Measurements from ENCODE around the gene HSPA9.

Gene HSPA9

GRCh38 chr5:138594305-138595058 is 19.3 kb upstream of the HSPA9 start:
- Histone ChIP-seq H3K36me3 (ENCODE audit: control insufficient read depth in 2 of 2, insufficient read depth in 2 of 2, low read length in 2 of 2) (no peaks in the 10 kb centered on the region), H3K4me3 (ENCODE audit: low read length in 2 of 2) (no peak overlapping the region), H3K4me1 (ENCODE audit: control insufficient read depth, insufficient read depth, low read length) (no peaks in the 10 kb centered on the region), H3K9ac (ENCODE audit: low read length in 2 of 2) (no peak overlapping the region), H3K27ac (ENCODE audit: low read length) (no peak overlapping the region), H3K27me3 (ENCODE audit: control insufficient read depth in 1 of 2, insufficient read depth in 2 of 2, low read length in 2 of 2) (no peaks in the 10 kb centered on the region), H3K9me3 (ENCODE audit: control insufficient read depth in 2 of 2, low read length in 2 of 2) (no peaks in the 10 kb centered on the region)

- no peaks in the 10 kb centered on the region for H3K36me3 ChIP-seq (ENCODE audit: control insufficient read depth in 2 of 2, insufficient read depth in 2 of 2, low read length in 2 of 2)
- no peak overlapping the region for H3K9ac ChIP-seq (ENCODE audit: low read length in 2 of 2)
- no peaks in the 10 kb centered on the region for H3K27me3 ChIP-seq (ENCODE audit: control insufficient read depth in 1 of 2, insufficient read depth in 2 of 2, low read length in 2 of 2)
- no peaks in the 10 kb centered on the region for H3K4me1 ChIP-seq (ENCODE audit: control insufficient read depth, insufficient read depth, low read length)
- no peaks in the 10 kb centered on the region for H3K9me3 ChIP-seq (ENCODE audit: control insufficient read depth in 2 of 2, low read length in 2 of 2)
- no peak overlapping the region for H3K4me3 ChIP-seq (ENCODE audit: low read length in 2 of 2)
- no peak overlapping the region for H3K27ac ChIP-seq (ENCODE audit: low read length)
Measured at GRCh38 chr5:138588013-138588788, 13.0 kb upstream of the HSPA9 start.

- Histone ChIP-seq H3K9ac (ENCODE audit: low read length in 2 of 2) (no peak overlapping the region), H3K27ac (ENCODE audit: low read length) (no peak overlapping the region), H3K9me3 (ENCODE audit: control insufficient read depth in 2 of 2, low read length in 2 of 2) (no peaks in the 10 kb centered on the region), H3K27me3 (ENCODE audit: control insufficient read depth in 1 of 2, insufficient read depth in 2 of 2, low read length in 2 of 2) (no peaks in the 10 kb centered on the region), H3K4me3 (ENCODE audit: low read length in 2 of 2) (no peak overlapping the region), H3K36me3 (ENCODE audit: control insufficient read depth in 2 of 2, insufficient read depth in 2 of 2, low read length in 2 of 2) (no peaks in the 10 kb centered on the region), H3K4me1 (ENCODE audit: control insufficient read depth, insufficient read depth, low read length) (no peaks in the 10 kb centered on the region)
Measured at GRCh38 chr5:138585157-138585556, 10.0 kb upstream of the HSPA9 start.

GRCh38 chr5:138583984-138584637 is 8.9 kb upstream of the HSPA9 start:
- no peaks in the 10 kb centered on the region for H3K36me3 ChIP-seq (ENCODE audit: control insufficient read depth in 2 of 2, insufficient read depth in 2 of 2, low read length in 2 of 2)
- H3K9ac ChIP-seq (ENCODE audit: low read length in 2 of 2): no peak overlapping the region
- H3K4me3 ChIP-seq (ENCODE audit: low read length in 2 of 2): no peak overlapping the region
- H3K9me3 ChIP-seq (ENCODE audit: control insufficient read depth in 2 of 2, low read length in 2 of 2): no peaks in the 10 kb centered on the region
- H3K27me3 ChIP-seq (ENCODE audit: control insufficient read depth in 1 of 2, insufficient read depth in 2 of 2, low read length in 2 of 2): no peaks in the 10 kb centered on the region
- H3K27ac ChIP-seq (ENCODE audit: low read length): no peak overlapping the region
- no peaks in the 10 kb centered on the region for H3K4me1 ChIP-seq (ENCODE audit: control insufficient read depth, insufficient read depth, low read length)

- H3K4me1 ChIP-seq (ENCODE audit: control insufficient read depth, insufficient read depth, low read length): no peaks in the 10 kb centered on the region
- no peaks in the 10 kb centered on the region for H3K36me3 ChIP-seq (ENCODE audit: control insufficient read depth in 2 of 2, insufficient read depth in 2 of 2, low read length in 2 of 2)
- H3K27me3 ChIP-seq (ENCODE audit: control insufficient read depth in 1 of 2, insufficient read depth in 2 of 2, low read length in 2 of 2): no peaks in the 10 kb centered on the region
- no peaks in the 10 kb centered on the region for H3K9me3 ChIP-seq (ENCODE audit: control insufficient read depth in 2 of 2, low read length in 2 of 2)
- no peak overlapping the region for H3K9ac ChIP-seq (ENCODE audit: low read length in 2 of 2)
- H3K27ac ChIP-seq (ENCODE audit: low read length): no peak overlapping the region
- no peak overlapping the region for H3K4me3 ChIP-seq (ENCODE audit: low read length in 2 of 2)
Measured at GRCh38 chr5:138582959-138583358, 7.8 kb upstream of the HSPA9 start.

GRCh38 chr5:138580777-138581176 is 5.6 kb upstream of the HSPA9 start:
- Histone ChIP-seq H3K9ac (ENCODE audit: low read length in 2 of 2) (no peak overlapping the region), H3K9me3 (ENCODE audit: control insufficient read depth in 2 of 2, low read length in 2 of 2) (no peaks in the 10 kb centered on the region), H3K36me3 (ENCODE audit: control insufficient read depth in 2 of 2, insufficient read depth in 2 of 2, low read length in 2 of 2) (no peaks in the 10 kb centered on the region), H3K4me1 (ENCODE audit: control insufficient read depth, insufficient read depth, low read length) (no peaks in the 10 kb centered on the region), H3K27me3 (ENCODE audit: control insufficient read depth in 1 of 2, insufficient read depth in 2 of 2, low read length in 2 of 2) (no peaks in the 10 kb centered on the region), H3K27ac (ENCODE audit: low read length) (no peak overlapping the region), H3K4me3 (ENCODE audit: low read length in 2 of 2) (no peak overlapping the region)

GRCh38 chr5:138580001-138580400 is 4.8 kb upstream of the HSPA9 start:
- Histone ChIP-seq H3K27ac (ENCODE audit: low read length) (no peak overlapping the region), H3K36me3 (ENCODE audit: control insufficient read depth in 2 of 2, insufficient read depth in 2 of 2, low read length in 2 of 2) (no peaks in the 10 kb centered on the region), H3K4me1 (ENCODE audit: control insufficient read depth, insufficient read depth, low read length) (no peaks in the 10 kb centered on the region), H3K4me3 (ENCODE audit: low read length in 2 of 2) (no peak overlapping the region), H3K9ac (ENCODE audit: low read length in 2 of 2) (no peak overlapping the region), H3K9me3 (ENCODE audit: control insufficient read depth in 2 of 2, low read length in 2 of 2) (no peaks in the 10 kb centered on the region), H3K27me3 (ENCODE audit: control insufficient read depth in 1 of 2, insufficient read depth in 2 of 2, low read length in 2 of 2) (no peaks in the 10 kb centered on the region)

GRCh38 chr5:138579517-138579863 is 4.3 kb upstream of the HSPA9 start:
- Histone ChIP-seq H3K36me3 (ENCODE audit: control insufficient read depth in 2 of 2, insufficient read depth in 2 of 2, low read length in 2 of 2) (no peaks in the 10 kb centered on the region), H3K4me1 (ENCODE audit: control insufficient read depth, insufficient read depth, low read length) (no peaks in the 10 kb centered on the region), H3K27ac (ENCODE audit: low read length) (no peak overlapping the region), H3K9ac (ENCODE audit: low read length in 2 of 2) (no peak overlapping the region), H3K4me3 (ENCODE audit: low read length in 2 of 2) (no peak overlapping the region), H3K9me3 (ENCODE audit: control insufficient read depth in 2 of 2, low read length in 2 of 2) (no peaks in the 10 kb centered on the region), H3K27me3 (ENCODE audit: control insufficient read depth in 1 of 2, insufficient read depth in 2 of 2, low read length in 2 of 2) (no peaks in the 10 kb centered on the region)

GRCh38 chr5:138577452-138577851 is 2.3 kb upstream of the HSPA9 start:
- Histone ChIP-seq H3K27ac (ENCODE audit: low read length) (no peak overlapping the region), H3K36me3 (ENCODE audit: control insufficient read depth in 2 of 2, insufficient read depth in 2 of 2, low read length in 2 of 2) (peaks cover 3 to 8% of the 10 kb centered on the region in 2 donors), H3K9ac (ENCODE audit: low read length in 2 of 2) (no peak overlapping the region), H3K9me3 (ENCODE audit: control insufficient read depth in 2 of 2, low read length in 2 of 2) (no peaks in the 10 kb centered on the region), H3K27me3 (ENCODE audit: control insufficient read depth in 1 of 2, insufficient read depth in 2 of 2, low read length in 2 of 2) (no peaks in the 10 kb centered on the region), H3K4me1 (ENCODE audit: control insufficient read depth, insufficient read depth, low read length) (peaks cover 13% of the 10 kb centered on the region), H3K4me3 (ENCODE audit: low read length in 2 of 2) (no peak overlapping the region)

- peaks cover 22 to 33% of the 10 kb centered on the region in 2 donors for H3K36me3 ChIP-seq (ENCODE audit: control insufficient read depth in 2 of 2, insufficient read depth in 2 of 2, low read length in 2 of 2)
Measured at GRCh38 chr5:138574744-138575193, 432 bp downstream of the HSPA9 start.

More at GRCh38 chr5:138574744-138575193, 432 bp downstream of the HSPA9 start:
- peak overlapping the region; percentile 99 to 100 for H3K9ac ChIP-seq (ENCODE audit: low read length in 2 of 2)
- no peaks in the 10 kb centered on the region for H3K9me3 ChIP-seq (ENCODE audit: control insufficient read depth in 2 of 2, low read length in 2 of 2)
- H3K4me3 ChIP-seq (ENCODE audit: low read length in 2 of 2): peak overlapping the region; percentile 99 to 100
- H3K27ac ChIP-seq (ENCODE audit: low read length): peak overlapping the region; percentile 99
- H3K27me3 ChIP-seq (ENCODE audit: control insufficient read depth in 1 of 2, insufficient read depth in 2 of 2, low read length in 2 of 2): no peaks in the 10 kb centered on the region
- H3K4me1 ChIP-seq (ENCODE audit: control insufficient read depth, insufficient read depth, low read length): peaks cover 13% of the 10 kb centered on the region
